Upper lobe of right lung (tissue), 1 donor: ENCODE results near the gene OAT. TPM values are rescaled to one million over a fixed set of nuclear protein-coding genes. Genes with fewer than 3 reads are reported as not detected.

ENCODE experiments used
- ATAC-seq: fragments of 200-7000 bp; cut with Tn5 transposase; one replicate; pipeline ENCODE4 v1.9.1; 2020; ENCODE audit warnings: mild to moderate bottlenecking, moderate library complexity
- DNase-seq: peaks from one replicate; pipeline ENCODE4 v3.0.0-alpha.2; 2020
- H3K27ac ChIP-seq: fragments of 200-600 bp; one replicate; pipeline ENCODE4 v1.8.0; 2022
- H3K27me3 ChIP-seq: fragments of 200-600 bp; one replicate; pipeline ENCODE4 v1.8.0; 2022; ENCODE audit warnings: mild to moderate bottlenecking
- H3K36me3 ChIP-seq: fragments of 200-600 bp; one replicate; pipeline ENCODE4 v1.8.0; 2022
- H3K4me1 ChIP-seq: fragments of 200-600 bp; one replicate; pipeline ENCODE4 v1.8.0; 2022
- H3K4me3 ChIP-seq: fragments of 200-600 bp; one replicate; pipeline ENCODE4 v1.8.0; 2022; ENCODE audit warnings: mild to moderate bottlenecking
- H3K9me3 ChIP-seq: fragments of 200-600 bp; one replicate; pipeline ENCODE4 v1.8.0; 2022
- intact Hi-C: fragments of 100-400 bp; cut with DNase I; formaldehyde crosslinking; loops from one replicate; pipeline ENCODE4 v1.11.0; 2022
- total RNA-seq: library from RNA; stranded (reverse); fragmentation: NEBNext Ultra II Directional; extraction: Animal tissue kit (Norgen Biotek cat#: 25700); gene quantifications from one replicate; pipeline ENCODE4 v1.2.1, GENCODE V29; 2021
- TF ChIP-seq, protein P1 (sequence below): fragments of 200-600 bp; IDR thresholded peaks from one replicate; pipeline ENCODE4 v1.8.0; 2022; ENCODE audit warnings: antibody characterized with exemption
- donor health status: DM: no; HTN: yes; CAD: no; lungs with severe emphysema.

Gene OAT
- total RNA-seq, 1 donor from 2014 or later, result 55.2 TPM

DNA sequence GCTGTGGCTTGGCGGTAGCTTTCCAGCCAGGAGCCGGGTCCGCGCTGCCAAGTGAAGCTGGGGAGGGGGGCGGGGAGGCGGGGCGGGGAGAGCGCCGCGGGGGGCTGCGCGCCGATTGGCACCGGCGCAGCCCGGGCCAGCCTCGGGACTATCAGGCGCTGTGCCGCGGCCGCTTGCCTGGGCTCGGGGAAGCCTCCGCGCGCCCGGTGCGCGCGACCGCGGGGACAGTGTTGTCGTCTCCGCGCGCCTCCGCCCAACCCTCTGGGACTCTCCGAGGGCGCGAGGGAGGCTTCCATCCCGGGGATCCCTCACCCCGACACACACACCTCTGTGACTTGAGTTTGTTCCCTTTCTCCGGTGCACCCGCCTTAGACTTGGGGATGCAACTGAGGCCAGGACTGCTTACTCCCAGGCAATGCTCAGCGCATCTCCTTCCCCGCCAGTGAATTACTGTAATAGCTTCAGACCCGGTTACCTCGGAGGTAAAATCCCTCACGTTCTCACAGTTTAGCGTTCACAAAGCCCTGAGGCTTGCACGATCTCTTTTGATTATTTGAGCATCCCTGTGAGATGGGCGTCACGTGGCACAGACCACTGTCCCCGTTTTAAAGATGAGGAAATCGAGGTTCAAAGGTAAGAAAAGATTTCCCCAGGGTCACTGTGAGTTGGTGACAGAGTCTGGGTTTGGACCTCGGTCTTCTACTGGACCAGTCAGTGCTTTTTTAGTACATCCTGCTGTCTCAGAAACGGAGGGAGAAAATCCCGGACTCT is 31.5 kb upstream of the OAT start, which contains the start of gene NKX1-2:
TSS of gene NKX1-2 (minus strand) at position 24 of the 771 bp plus-strand sequence. CDS start 92 bp downstream, outside the sequence.
- DNase-seq, result no peak

DNA sequence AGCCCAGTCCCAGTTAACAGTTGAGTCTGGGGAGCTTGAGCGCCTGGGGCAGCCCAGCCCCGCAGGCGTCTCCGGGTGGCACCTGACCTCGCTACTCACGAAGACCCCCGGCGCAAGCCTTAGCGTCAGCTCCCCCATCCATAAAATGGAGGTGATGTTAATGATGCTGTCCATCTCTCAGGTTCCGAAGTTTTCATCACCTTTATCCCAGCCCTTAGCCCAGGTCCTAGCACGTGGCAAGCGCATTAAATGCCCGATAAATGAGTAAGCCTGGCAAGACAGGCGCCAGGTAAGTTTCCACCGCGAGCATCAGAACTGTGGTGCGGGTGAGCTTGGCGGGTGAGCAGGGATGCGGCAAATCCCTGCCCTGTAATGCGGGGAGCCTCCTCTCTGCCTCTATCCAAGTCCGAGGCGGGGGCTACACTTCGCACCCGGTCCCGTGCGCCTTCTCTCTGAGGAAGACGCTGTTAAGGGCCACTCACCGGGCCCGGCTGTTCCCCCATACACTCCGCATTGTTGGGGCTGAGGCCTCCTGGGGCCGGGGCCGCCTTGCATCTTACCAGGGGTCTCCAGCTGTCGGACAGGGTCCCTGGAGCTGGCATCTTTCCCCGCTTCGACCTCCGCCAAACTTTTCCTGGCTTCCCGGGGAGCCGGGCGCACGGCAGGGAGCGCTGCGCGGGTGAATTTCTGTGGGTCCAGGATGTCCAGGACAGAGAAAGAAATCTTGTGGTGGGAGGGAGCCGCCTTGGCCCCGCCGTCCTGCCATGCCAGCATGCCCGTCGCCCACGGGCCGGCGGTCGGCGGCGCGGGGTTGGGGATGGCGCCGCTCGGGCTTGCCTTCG is 30.7 kb upstream of the OAT start:
- no peak for ATAC-seq
- Histone ChIP-seq H3K27ac (no peak overlapping the region), H3K4me1 (peaks cover 10% of the 10 kb centered on the region), H3K4me3 (no peak overlapping the region), H3K36me3 (no peaks in the 10 kb centered on the region), H3K9me3 (no peaks in the 10 kb centered on the region), H3K27me3 (peaks cover 86% of the 10 kb centered on the region)
- TF ChIP-seq, protein P1, sequence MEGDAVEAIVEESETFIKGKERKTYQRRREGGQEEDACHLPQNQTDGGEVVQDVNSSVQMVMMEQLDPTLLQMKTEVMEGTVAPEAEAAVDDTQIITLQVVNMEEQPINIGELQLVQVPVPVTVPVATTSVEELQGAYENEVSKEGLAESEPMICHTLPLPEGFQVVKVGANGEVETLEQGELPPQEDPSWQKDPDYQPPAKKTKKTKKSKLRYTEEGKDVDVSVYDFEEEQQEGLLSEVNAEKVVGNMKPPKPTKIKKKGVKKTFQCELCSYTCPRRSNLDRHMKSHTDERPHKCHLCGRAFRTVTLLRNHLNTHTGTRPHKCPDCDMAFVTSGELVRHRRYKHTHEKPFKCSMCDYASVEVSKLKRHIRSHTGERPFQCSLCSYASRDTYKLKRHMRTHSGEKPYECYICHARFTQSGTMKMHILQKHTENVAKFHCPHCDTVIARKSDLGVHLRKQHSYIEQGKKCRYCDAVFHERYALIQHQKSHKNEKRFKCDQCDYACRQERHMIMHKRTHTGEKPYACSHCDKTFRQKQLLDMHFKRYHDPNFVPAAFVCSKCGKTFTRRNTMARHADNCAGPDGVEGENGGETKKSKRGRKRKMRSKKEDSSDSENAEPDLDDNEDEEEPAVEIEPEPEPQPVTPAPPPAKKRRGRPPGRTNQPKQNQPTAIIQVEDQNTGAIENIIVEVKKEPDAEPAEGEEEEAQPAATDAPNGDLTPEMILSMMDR, result no peak
- DNase-seq, result no peak
- intact Hi-C loops, result no loop called here

More for the DNA sequence above, 31.5 kb upstream of the OAT start, which contains the start of gene NKX1-2:
- Histone ChIP-seq H3K4me1 (peaks cover 10% of the 10 kb centered on the region), H3K9me3 (no peaks in the 10 kb centered on the region), H3K4me3 (no peak within 1 kb of the TSS), H3K36me3 (no peaks in the 10 kb centered on the region), H3K27me3 (peaks cover 89% of the 10 kb centered on the region), H3K27ac (no peak within 1 kb of the TSS)
- TF ChIP-seq, protein P1, result no peak
- ATAC-seq, result peak; percentile 24
- intact Hi-C loops, result no loop called here

DNA sequence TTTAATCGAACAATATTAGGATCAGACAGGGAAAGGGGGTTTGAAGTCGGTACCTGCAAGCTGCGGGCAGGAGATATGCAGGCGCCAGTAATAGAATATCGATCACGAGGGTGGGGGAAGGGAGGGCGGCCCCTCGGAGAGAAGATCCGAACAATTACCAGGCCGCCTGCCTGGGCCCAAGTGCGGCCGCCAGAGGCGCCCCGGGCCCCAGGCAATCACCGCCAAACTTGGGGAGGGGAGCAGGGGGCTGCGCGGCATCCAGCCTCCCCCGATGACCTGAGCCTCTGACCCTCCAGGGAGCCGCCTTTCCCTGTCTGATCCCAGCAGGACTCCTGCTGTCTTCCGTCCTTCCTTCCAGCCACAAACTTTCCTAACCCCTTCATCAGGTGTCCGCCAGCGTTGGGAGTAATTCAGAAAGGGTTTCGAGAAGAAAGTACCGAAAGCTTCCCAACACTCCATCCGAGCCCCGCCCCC is 30.0 kb upstream of the OAT start:
- H3K9me3 ChIP-seq, result no peaks in the 10 kb centered on the region
- no peak overlapping the region for H3K4me3 ChIP-seq
- H3K36me3 ChIP-seq, result no peaks in the 10 kb centered on the region
- DNase-seq (no peak), ATAC-seq (no peak)
- H3K4me1 ChIP-seq, result peaks cover 10% of the 10 kb centered on the region
- TF ChIP-seq, protein P1, result no peak
- no peak overlapping the region for H3K27ac ChIP-seq
- intact Hi-C loops, result no loop called here
- peaks cover 86% of the 10 kb centered on the region for H3K27me3 ChIP-seq

DNA sequence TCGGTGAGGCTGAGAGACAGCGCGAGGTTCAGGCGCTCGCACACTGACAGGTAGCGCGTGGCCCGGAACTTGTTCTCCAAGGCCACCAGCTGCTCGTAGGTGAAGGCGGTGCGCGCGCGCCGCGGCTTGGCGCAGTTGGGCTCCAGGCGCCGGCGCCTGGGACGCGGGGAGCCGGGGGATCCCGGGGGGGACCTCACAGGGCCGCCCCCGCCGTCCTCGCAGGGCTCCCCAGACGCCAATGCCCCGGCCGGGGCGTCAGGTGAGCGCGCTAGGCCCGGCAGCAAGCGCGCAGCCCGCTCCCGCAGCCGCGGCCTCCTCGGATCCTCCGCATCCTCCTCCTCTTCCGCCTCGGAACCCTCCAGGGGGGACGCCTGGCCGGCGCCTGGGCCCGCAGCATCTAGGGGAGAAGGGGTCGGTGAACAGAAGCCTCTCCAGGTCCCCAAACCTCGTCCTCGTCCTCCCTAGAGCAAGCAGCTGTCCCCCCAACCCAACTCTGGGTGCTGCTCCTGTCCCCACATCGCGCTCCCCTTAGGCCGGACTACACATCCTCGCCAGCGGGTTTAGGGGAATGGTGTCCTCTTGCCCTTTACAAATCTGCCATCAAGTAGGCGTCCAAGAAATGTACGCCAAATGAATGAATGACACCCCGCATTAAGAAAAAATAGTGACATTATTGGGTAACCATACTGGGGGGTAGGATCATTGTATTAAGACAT is 29.2 kb upstream of the OAT start:
- no peak for DNase-seq
- Histone ChIP-seq H3K27ac (no peak overlapping the region), H3K27me3 (peaks cover 86% of the 10 kb centered on the region), H3K4me1 (peaks cover 10% of the 10 kb centered on the region), H3K36me3 (no peaks in the 10 kb centered on the region), H3K4me3 (no peak overlapping the region), H3K9me3 (no peaks in the 10 kb centered on the region)
- intact Hi-C loops, result no loop called here
- TF ChIP-seq, protein P1, result no peak
- no peak for ATAC-seq
